ENCODE measurements around the gene TTC28.
A peak's percentile ranks its signal among the peaks of the same experiment; 100 is the strongest.

The TTC28 gene

DNA sequence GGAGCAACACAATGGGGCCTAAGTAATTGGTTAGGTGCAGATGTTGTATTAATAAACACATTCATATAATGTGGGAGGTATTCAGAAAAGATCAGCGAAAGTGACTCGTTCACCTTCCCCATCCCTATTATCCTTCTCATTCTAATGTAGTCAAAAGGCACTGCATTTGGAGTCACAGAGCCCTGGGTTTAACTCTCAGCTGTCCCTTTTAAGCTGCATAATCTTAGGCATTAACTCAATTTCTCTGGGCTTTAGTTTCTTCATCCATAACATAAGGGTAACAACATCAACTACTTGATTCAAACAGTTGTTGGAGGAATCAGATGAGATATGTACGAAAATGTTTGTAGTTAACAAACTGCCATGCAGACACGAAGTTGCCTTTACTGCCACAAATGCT lies 573.0 kb downstream of the TTC28 start:
- H3K27me3 ChIP-seq (ENCODE audit: insufficient read depth, low read length, poor library complexity, severe bottlenecking) = no peaks in the 10 kb centered on the region
- H3K36me3 ChIP-seq (ENCODE audit: insufficient read depth, low read length) = peaks cover 68% of the 10 kb centered on the region
- no peak overlapping the region for H3K9ac ChIP-seq (ENCODE audit: low read depth, low read length, poor library complexity, severe bottlenecking)
- H3K9me2 ChIP-seq (replicated peaks; ENCODE audit: low read depth, low read length) = no peaks in the 10 kb centered on the region
- H3K4me2 ChIP-seq (ENCODE audit: low read depth, low read length, poor library complexity, severe bottlenecking) = no peak overlapping the region
- TF ChIP-seq EZH2phosphoT487 (IDR thresholded peaks at IDR 0.05; ENCODE audit: borderline replicate concordance) = no peak
- no peak for TF ChIP-seq CTCF (conservative IDR thresholded peaks at IDR 0.05; ENCODE audit: low read length)
- no peaks in the 10 kb centered on the region for H3K9me3 ChIP-seq (ENCODE audit: insufficient read depth, low read depth, low read length)
- peaks cover 21% of the 10 kb centered on the region for H3K4me1 ChIP-seq (ENCODE audit: insufficient read depth, low read length, poor library complexity, severe bottlenecking)
- no peaks in the 10 kb centered on the region for H3F3A ChIP-seq (ENCODE audit: low read depth)
- no peak overlapping the region for H2AFZ ChIP-seq (ENCODE audit: low read length)
- peaks cover 16% of the 10 kb centered on the region for H3K79me2 ChIP-seq (ENCODE audit: insufficient read depth, low read length)
- H4K20me1 ChIP-seq (ENCODE audit: insufficient read depth, low read length, poor library complexity, severe bottlenecking) = no peaks in the 10 kb centered on the region
- H3K4me3 ChIP-seq (ENCODE audit: low read length, poor library complexity, severe bottlenecking) = no peak overlapping the region

- H3K4me3 ChIP-seq (ENCODE audit: low read length, poor library complexity, severe bottlenecking) = peak overlapping the region; percentile 20
- no peaks in the 10 kb centered on the region for H4K20me1 ChIP-seq (ENCODE audit: insufficient read depth, low read length, poor library complexity, severe bottlenecking)
- H3K27me3 ChIP-seq (ENCODE audit: insufficient read depth, low read length, poor library complexity, severe bottlenecking) = no peaks in the 10 kb centered on the region
- peak overlapping the region; percentile 45 for H3K4me2 ChIP-seq (ENCODE audit: low read depth, low read length, poor library complexity, severe bottlenecking)
- no peaks in the 10 kb centered on the region for H3F3A ChIP-seq (ENCODE audit: low read depth)
- no peak for TF ChIP-seq CTCF (conservative IDR thresholded peaks at IDR 0.05; ENCODE audit: low read length)
- TF ChIP-seq EZH2phosphoT487 (IDR thresholded peaks at IDR 0.05; ENCODE audit: borderline replicate concordance) = no peak
- H3K9ac ChIP-seq (ENCODE audit: low read depth, low read length, poor library complexity, severe bottlenecking) = peak overlapping the region; percentile 5
- no peaks in the 10 kb centered on the region for H3K9me3 ChIP-seq (ENCODE audit: insufficient read depth, low read depth, low read length)
- H3K4me1 ChIP-seq (ENCODE audit: insufficient read depth, low read length, poor library complexity, severe bottlenecking) = peaks cover 21% of the 10 kb centered on the region
- peaks cover 73% of the 10 kb centered on the region for H3K36me3 ChIP-seq (ENCODE audit: insufficient read depth, low read length)
- H3K9me2 ChIP-seq (replicated peaks; ENCODE audit: low read depth, low read length) = no peaks in the 10 kb centered on the region
- H3K79me2 ChIP-seq (ENCODE audit: insufficient read depth, low read length) = peaks cover 16% of the 10 kb centered on the region
- H2AFZ ChIP-seq (ENCODE audit: low read length) = no peak overlapping the region
Observed at GRCh38 chr22:28105988-28106387, 573.7 kb downstream of the TTC28 start.

DNA sequence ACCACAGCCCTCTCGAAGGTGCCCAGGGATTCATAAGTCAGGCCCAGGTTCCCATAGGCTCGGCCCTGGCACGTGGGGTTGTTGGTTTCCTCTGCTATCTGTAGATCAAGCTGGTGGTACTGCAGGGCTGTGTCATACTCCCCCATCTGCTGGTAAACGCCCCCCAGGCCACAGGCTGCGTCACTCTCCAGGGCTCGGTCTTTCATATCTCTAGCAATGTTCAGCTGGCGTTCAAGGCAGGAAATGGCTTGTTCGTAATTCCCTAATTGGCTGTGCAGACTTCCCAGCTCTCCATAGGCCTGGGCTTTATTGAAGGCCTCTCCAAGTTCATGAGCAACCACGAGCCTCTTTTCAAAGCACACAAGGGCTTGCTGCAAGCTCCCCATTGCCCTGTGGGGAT lies 574.2 kb downstream of the TTC28 start:
- peaks cover 21% of the 10 kb centered on the region for H3K4me1 ChIP-seq (ENCODE audit: insufficient read depth, low read length, poor library complexity, severe bottlenecking)
- H3K27me3 ChIP-seq (ENCODE audit: insufficient read depth, low read length, poor library complexity, severe bottlenecking) = no peaks in the 10 kb centered on the region
- peaks cover 79% of the 10 kb centered on the region for H3K36me3 ChIP-seq (ENCODE audit: insufficient read depth, low read length)
- peaks cover 16% of the 10 kb centered on the region for H3K79me2 ChIP-seq (ENCODE audit: insufficient read depth, low read length)
- peak overlapping the region; percentile 20 for H3K4me3 ChIP-seq (ENCODE audit: low read length, poor library complexity, severe bottlenecking)
- no peaks in the 10 kb centered on the region for H4K20me1 ChIP-seq (ENCODE audit: insufficient read depth, low read length, poor library complexity, severe bottlenecking)
- H3K4me2 ChIP-seq (ENCODE audit: low read depth, low read length, poor library complexity, severe bottlenecking) = peak overlapping the region; percentile 52
- H3F3A ChIP-seq (ENCODE audit: low read depth) = no peaks in the 10 kb centered on the region
- no peak overlapping the region for H2AFZ ChIP-seq (ENCODE audit: low read length)
- no peaks in the 10 kb centered on the region for H3K9me3 ChIP-seq (ENCODE audit: insufficient read depth, low read depth, low read length)
- no peaks in the 10 kb centered on the region for H3K9me2 ChIP-seq (replicated peaks; ENCODE audit: low read depth, low read length)
- TF ChIP-seq EZH2phosphoT487 (IDR thresholded peaks at IDR 0.05; ENCODE audit: borderline replicate concordance) (no peak), CTCF (conservative IDR thresholded peaks at IDR 0.05; ENCODE audit: low read length) (no peak)
- peak overlapping the region; percentile 5 for H3K9ac ChIP-seq (ENCODE audit: low read depth, low read length, poor library complexity, severe bottlenecking)

Data from Loucy (cell line).